ENCODE data around the gene LZTFL1. TPM values are rescaled to one million over a fixed set of nuclear protein-coding genes. Genes with fewer than 3 reads are reported as not detected.

LZTFL1 gene
- total RNA-seq, 2 donors from 2014 or later, result 12.1 to 19.8 TPM

DNA sequence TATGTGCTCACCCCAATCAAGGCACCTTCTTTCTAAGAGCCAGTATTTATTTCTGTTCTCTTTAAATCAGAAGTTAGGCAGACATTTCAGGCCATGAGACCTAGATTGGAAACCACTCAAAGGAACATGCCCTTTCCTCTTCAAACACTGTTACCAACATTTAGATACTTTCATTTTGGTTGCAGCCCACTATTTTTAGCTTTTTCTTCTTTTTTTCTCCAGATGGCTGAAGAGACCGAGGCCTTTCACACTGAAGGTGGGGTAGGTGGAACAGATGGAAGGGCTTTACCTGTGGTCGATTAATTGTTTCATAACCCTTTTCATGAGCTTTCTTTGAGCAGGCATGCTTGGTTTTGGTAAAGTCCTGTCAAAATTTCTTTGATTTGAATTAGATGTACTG is 10.9 kb upstream of the LZTFL1 start:
- TF ChIP-seq, protein P1, sequence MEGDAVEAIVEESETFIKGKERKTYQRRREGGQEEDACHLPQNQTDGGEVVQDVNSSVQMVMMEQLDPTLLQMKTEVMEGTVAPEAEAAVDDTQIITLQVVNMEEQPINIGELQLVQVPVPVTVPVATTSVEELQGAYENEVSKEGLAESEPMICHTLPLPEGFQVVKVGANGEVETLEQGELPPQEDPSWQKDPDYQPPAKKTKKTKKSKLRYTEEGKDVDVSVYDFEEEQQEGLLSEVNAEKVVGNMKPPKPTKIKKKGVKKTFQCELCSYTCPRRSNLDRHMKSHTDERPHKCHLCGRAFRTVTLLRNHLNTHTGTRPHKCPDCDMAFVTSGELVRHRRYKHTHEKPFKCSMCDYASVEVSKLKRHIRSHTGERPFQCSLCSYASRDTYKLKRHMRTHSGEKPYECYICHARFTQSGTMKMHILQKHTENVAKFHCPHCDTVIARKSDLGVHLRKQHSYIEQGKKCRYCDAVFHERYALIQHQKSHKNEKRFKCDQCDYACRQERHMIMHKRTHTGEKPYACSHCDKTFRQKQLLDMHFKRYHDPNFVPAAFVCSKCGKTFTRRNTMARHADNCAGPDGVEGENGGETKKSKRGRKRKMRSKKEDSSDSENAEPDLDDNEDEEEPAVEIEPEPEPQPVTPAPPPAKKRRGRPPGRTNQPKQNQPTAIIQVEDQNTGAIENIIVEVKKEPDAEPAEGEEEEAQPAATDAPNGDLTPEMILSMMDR (conservative IDR thresholded peaks at IDR 0.05), result no peak
- peaks cover 81% of the 10 kb centered on the region for H3K27me3 Mint-ChIP-seq (ENCODE audit: insufficient read depth)
- Histone ChIP-seq H3K9me3 (ENCODE audit: control insufficient read depth, low read length) (no peaks in the 10 kb centered on the region), H3K27ac (ENCODE audit: low read depth, low read length) (no peak overlapping the region), H3K4me1 (ENCODE audit: control insufficient read depth, insufficient read depth, low read length) (no peaks in the 10 kb centered on the region), H3K27me3 (ENCODE audit: control insufficient read depth, insufficient read depth, low read length, poor library complexity, severe bottlenecking) (peaks cover 77% of the 10 kb centered on the region), H3K4me3 (ENCODE audit: low read length) (no peak overlapping the region), H3K9ac (ENCODE audit: extremely low read depth, low read length, poor library complexity, severe bottlenecking) (no peak overlapping the region), H3K36me3 (ENCODE audit: control insufficient read depth, insufficient read depth, low read length) (no peaks in the 10 kb centered on the region)
- H3K36me3 Mint-ChIP-seq (ENCODE audit: low read depth), result no peaks in the 10 kb centered on the region
- H3K4me1 Mint-ChIP-seq, result no peaks in the 10 kb centered on the region
- no peak overlapping the region for H3K4me3 Mint-ChIP-seq
- WGBS, 2 experiments (ENCODE audit: insufficient coverage in 1 of 2, insufficient read length in 1 of 2), result 76 to 100% methylated on average over 1 to 2 of the region's 2 CpGs
- no peak for DNase-seq
- H3K9me3 Mint-ChIP-seq, result no peaks in the 10 kb centered on the region
- no peak overlapping the region for H3K27ac Mint-ChIP-seq

DNA sequence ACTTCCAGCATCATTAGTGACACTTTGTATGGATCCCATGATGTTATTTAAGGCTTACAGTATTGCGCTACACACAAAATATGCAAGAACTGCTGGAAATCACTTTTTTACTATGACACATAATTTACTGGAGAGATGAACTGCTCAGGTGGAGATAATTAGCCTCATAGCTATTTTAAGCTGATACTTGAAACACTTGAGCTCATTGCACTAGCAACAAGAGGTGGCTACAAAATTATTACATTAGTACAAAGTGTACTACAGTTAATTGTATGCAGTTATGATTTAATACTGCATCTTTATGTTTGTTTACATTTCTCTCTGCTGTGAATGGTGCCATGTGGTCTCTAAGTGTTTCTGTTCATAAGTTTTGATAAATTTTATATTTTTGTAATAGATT is 6.5 kb upstream of the LZTFL1 start:
- Mint-ChIP-seq H3K4me3 (no peak overlapping the region), H3K27ac (no peak overlapping the region), H3K4me1 (no peaks in the 10 kb centered on the region), H3K27me3 (ENCODE audit: insufficient read depth) (peaks cover 96% of the 10 kb centered on the region), H3K36me3 (ENCODE audit: low read depth) (no peaks in the 10 kb centered on the region), H3K9me3 (no peaks in the 10 kb centered on the region)
- no peaks in the 10 kb centered on the region for H3K36me3 ChIP-seq (ENCODE audit: control insufficient read depth, insufficient read depth, low read length)
- TF ChIP-seq, protein P1 (conservative IDR thresholded peaks at IDR 0.05), result no peak
- H3K4me3 ChIP-seq (ENCODE audit: low read length), result no peak overlapping the region
- H3K9me3 ChIP-seq (ENCODE audit: control insufficient read depth, low read length), result no peaks in the 10 kb centered on the region
- peaks cover 100% of the 10 kb centered on the region for H3K27me3 ChIP-seq (ENCODE audit: control insufficient read depth, insufficient read depth, low read length, poor library complexity, severe bottlenecking)
- H3K27ac ChIP-seq (ENCODE audit: low read depth, low read length), result no peak overlapping the region
- DNase-seq, result no peak
- no peaks in the 10 kb centered on the region for H3K4me1 ChIP-seq (ENCODE audit: control insufficient read depth, insufficient read depth, low read length)
- WGBS, 2 experiments (ENCODE audit: insufficient coverage in 1 of 2, insufficient read length in 1 of 2), result 89 to 100% methylated on average over 1 of the region's 1 CpG
- H3K9ac ChIP-seq (ENCODE audit: extremely low read depth, low read length, poor library complexity, severe bottlenecking), result no peak overlapping the region

DNA sequence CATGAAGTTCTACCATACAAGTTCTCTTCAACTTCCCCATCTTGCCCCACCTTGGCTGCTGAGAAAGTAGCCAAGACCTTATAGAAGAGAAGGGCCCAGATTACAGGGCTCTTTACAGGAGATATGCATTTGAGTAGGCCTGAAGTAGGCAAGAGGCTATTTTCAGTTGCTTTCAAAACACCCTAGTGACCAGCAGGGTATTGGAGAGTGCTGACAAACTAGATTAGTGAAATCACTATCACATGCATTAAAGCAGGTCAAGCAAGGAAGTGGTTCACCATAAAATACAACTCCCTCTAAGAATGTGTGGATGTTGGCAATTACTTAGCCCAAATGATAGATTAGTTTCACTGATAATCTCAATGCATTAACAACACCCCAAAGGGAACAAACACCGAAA is 2.7 kb upstream of the LZTFL1 start:
- Mint-ChIP-seq H3K27ac (no peak overlapping the region), H3K9me3 (peaks cover 1% of the 10 kb centered on the region), H3K4me3 (no peak overlapping the region), H3K4me1 (peaks cover 2% of the 10 kb centered on the region), H3K36me3 (ENCODE audit: low read depth) (no peaks in the 10 kb centered on the region), H3K27me3 (ENCODE audit: insufficient read depth) (peaks cover 73% of the 10 kb centered on the region)
- Histone ChIP-seq H3K9ac (ENCODE audit: extremely low read depth, low read length, poor library complexity, severe bottlenecking) (no peak overlapping the region), H3K27ac (ENCODE audit: low read depth, low read length) (no peak overlapping the region), H3K27me3 (ENCODE audit: control insufficient read depth, insufficient read depth, low read length, poor library complexity, severe bottlenecking) (peaks cover 77% of the 10 kb centered on the region), H3K4me1 (ENCODE audit: control insufficient read depth, insufficient read depth, low read length) (no peaks in the 10 kb centered on the region), H3K4me3 (ENCODE audit: low read length) (no peak overlapping the region), H3K9me3 (ENCODE audit: control insufficient read depth, low read length) (no peaks in the 10 kb centered on the region), H3K36me3 (ENCODE audit: control insufficient read depth, insufficient read depth, low read length) (no peaks in the 10 kb centered on the region)
- WGBS, 2 experiments (ENCODE audit: insufficient coverage in 1 of 2, insufficient read length in 1 of 2), result no CpG with 5 or more reads among the region's 1 CpG
- TF ChIP-seq, protein P1 (conservative IDR thresholded peaks at IDR 0.05), result peak; percentile 13
- no peak for DNase-seq

Measured in endodermal cell (in vitro differentiated cells).